SJSA1 (cell line): ENCODE data around the gene KIF1C. TPM values are rescaled to one million over a fixed set of nuclear protein-coding genes. Genes with fewer than 3 reads are reported as not detected.
A peak's percentile ranks its signal among the peaks of the same experiment; 100 is the strongest.

ENCODE experiments used
- DNase-seq, 2 experiments: peaks; one replicate each; pipeline ENCODE4 v3.0.0-alpha.2; 2015 to 2020; ENCODE audit warnings: low spot score in 2 of 2, low read depth in 1 of 2
- H3K27ac ChIP-seq: fragments of 250-450 bp; sonication (Bioruptor Pico); 2 replicates; pipeline ENCODE4 v1.5.1; 2020; ENCODE audit warnings: mild to moderate bottlenecking, moderate library complexity
- H3K27me3 ChIP-seq: fragments of 250-450 bp; sonication (Bioruptor Pico); replicated peaks from 2 replicates; pipeline ENCODE4 v1.5.1; 2020; ENCODE audit warnings: mild to moderate bottlenecking, moderate library complexity
- H3K36me3 ChIP-seq: fragments of 250-450 bp; sonication (Bioruptor Pico); 2 replicates; pipeline ENCODE4 v1.5.1; 2020; ENCODE audit warnings: mild to moderate bottlenecking
- H3K4me1 ChIP-seq: fragments of 250-450 bp; sonication (Bioruptor Pico); replicated peaks from 2 replicates; pipeline ENCODE4 v1.6.1; 2021; ENCODE audit warnings: mild to moderate bottlenecking
- H3K4me3 ChIP-seq: fragments of 250-450 bp; sonication (Bioruptor Pico); 2 replicates; pipeline ENCODE4 v1.5.1; 2020; ENCODE audit warnings: mild to moderate bottlenecking
- H3K9me3 ChIP-seq: fragments of 250-450 bp; sonication (Bioruptor Pico); replicated peaks from 2 replicates; pipeline ENCODE4 v1.5.1; 2020; ENCODE audit warnings: mild to moderate bottlenecking
- total RNA-seq: library from RNA; depleted of rRNA; stranded (reverse); fragments of >200 nt; shearing (Covaris generic); gene quantifications from 2 replicates; pipeline ENCODE4 v1.2.3, GENCODE V29; 2014; rRNA removed

Gene KIF1C
- total RNA-seq = 72.3 and 102 TPM in 2 replicates

DNA sequence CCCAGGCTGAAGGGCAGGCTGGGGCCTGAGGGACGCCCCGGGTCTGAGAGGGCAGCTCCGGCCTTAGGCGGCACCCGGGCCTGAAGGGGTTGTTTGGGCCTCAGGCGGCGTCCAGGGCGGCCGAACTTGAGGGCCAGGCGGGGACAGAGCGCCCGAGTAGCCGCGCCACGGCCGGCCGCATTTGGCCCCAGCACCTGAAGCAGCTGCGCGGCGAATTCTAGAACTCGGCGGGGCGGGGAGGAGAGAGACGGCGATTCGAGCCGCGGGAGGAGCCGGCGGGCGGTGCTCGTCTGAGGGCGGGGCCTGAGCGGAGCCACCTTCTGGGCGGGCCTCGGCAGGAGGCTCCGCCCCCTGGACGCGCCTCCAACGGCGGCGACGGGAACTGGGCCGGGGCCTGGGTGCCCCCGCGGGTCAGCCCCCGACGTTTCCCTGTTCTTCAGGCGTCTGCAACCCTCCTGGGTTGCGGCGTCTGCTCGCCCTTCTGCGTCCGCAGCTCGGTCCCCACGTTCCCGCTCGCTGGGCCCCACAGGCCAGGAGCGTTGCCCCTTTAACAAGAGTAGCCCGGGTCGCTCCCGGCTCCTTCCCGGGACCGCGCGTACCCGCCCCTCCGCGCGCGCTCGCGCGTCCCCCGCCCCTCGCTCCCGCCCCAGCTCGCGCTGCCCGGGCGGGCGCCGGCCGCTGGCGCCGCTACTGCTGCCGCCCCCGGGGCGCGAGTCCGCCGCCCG, at the start of gene KIF1C, which contains the start of gene INCA1:
Gene KIF1C, plus strand, starts transcription at position 649 of the 725 bp plus-strand sequence. CDS start 2,297 bp downstream, outside the sequence.
Gene INCA1, minus strand, starts transcription at position 221 of the 725 bp plus-strand sequence. CDS start 3,085 bp downstream, outside the sequence.
- peak within 1 kb of the TSS; percentile 67 for H3K27ac ChIP-seq
- peak; percentile 90 to 97 for DNase-seq
- H3K36me3 ChIP-seq = peaks cover 44% of the 10 kb centered on the region
- no peaks in the 10 kb centered on the region for H3K9me3 ChIP-seq
- H3K4me1 ChIP-seq = peaks cover 16% of the 10 kb centered on the region
- H3K27me3 ChIP-seq = no peaks in the 10 kb centered on the region
- peak within 1 kb of the TSS; percentile 74 for H3K4me3 ChIP-seq

DNA sequence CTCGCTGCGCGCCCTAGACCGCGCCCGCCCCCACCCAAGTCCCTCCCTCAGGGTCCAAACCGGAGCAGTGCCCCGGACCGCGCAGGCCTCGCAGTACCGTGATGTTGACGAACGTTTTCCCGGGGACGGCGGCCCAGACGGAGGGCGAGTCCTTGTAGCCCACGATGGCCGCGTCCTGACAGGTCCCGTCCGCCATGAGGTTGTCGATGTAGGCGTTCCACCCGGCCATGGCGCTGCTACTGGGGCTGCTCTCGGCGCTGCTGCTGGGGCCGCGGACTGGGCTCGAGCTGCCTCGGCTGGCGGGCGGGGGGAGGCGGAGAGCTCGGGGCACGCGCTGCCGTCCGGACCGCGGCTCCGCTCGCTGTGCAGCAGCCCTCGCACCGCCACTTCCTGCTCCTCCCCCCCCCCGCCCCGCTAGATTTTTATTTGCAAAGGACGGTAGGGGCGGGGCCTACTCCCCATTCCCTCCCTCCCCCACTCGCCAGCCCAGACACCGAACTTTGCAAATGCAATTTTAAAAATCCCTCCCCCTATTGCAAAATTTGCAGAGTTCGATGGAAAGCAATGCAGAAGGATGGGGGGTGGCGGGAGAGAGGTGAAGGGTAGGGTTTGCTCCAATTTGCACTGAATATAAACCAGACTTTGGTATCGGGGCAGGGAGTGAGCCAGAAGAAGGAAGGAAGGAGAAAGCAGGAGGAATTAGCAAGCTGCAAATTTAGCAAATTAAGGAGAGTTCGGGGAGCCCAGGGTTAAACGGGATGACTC, 49.4 kb upstream of the KIF1C start, which contains the start of gene PFN1:
Gene PFN1, minus strand, starts transcription at position 365 of the 765 bp plus-strand sequence. Its CDS starts 136 bp downstream, at position 229.
- Histone ChIP-seq H3K27me3 (no peaks in the 10 kb centered on the region), H3K4me1 (peaks cover 69% of the 10 kb centered on the region), H3K36me3 (peaks cover 49% of the 10 kb centered on the region), H3K9me3 (no peaks in the 10 kb centered on the region), H3K4me3 (peak within 1 kb of the TSS; percentile 92), H3K27ac (peak within 1 kb of the TSS; percentile 92)
- DNase-seq = peak; percentile 88 to 89

DNA sequence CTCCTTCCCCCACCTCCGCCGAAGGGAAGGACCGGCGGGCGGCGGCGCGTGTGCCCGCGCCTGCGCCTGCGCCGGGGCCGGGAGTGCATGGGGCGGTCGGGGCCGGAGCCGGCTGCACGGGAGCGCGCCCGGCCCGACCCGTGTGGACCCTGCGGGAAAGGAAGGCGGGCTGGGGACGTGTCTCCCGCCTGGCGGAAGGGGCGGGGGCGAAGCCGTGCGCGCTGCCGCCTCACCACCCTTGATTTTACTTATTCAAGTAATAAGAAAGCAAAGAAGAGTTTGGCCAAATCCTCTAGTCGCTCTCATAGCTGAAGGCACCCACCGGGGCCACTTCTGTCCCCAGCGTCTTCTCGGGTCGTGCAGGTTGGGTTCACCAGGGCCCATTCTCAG, 48.8 kb upstream of the KIF1C start:
- Histone ChIP-seq H3K4me1 (peaks cover 75% of the 10 kb centered on the region), H3K27ac (peak overlapping the region; percentile 92), H3K4me3 (peak overlapping the region; percentile 92), H3K36me3 (peaks cover 43% of the 10 kb centered on the region), H3K9me3 (no peaks in the 10 kb centered on the region), H3K27me3 (no peaks in the 10 kb centered on the region)
- peak in 1 of 2 experiments; percentile 86 for DNase-seq

DNA sequence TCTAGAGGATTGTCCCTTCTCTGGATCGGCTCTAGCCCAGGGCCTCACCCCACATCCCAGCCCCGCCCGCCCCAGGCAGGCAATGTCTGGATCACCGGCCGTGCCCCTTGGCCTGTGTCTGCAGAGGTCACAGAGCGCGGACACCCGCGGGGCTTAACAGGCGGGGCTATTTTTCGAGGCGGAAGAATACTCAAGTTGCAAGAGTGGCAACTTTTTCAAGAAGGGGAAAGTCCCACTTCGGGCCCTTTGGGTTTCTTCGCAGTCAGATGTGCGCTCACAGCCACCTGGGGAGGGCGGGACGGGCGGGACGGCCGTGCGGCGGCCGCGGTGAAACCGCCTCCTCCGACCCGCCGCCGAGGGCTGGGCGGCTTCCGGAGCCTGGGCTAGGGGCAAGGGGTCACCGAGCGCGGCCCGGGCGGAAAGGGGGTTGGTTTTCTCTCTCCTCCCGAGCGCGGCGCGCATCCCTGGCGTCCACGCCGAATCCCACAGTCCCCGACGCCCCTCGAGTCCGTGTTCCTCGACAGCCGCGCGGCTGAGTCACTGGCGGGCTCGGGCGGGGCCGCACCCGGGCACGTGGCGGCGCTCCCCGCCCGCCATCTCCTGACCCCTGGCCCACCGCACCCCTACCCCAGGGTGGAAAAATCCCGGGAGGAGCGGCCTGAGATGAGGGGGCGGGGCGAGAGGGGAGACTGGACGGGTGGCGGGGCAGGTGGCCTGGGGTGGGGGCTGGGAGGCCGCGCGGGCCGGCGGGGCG, 48.3 kb upstream of the KIF1C start:
- H3K4me3 ChIP-seq = peak overlapping the region; percentile 92
- H3K27me3 ChIP-seq = no peaks in the 10 kb centered on the region
- peaks cover 37% of the 10 kb centered on the region for H3K36me3 ChIP-seq
- peak; percentile 78 to 86 for DNase-seq
- H3K9me3 ChIP-seq = no peaks in the 10 kb centered on the region
- peak overlapping the region; percentile 92 for H3K27ac ChIP-seq
- H3K4me1 ChIP-seq = peaks cover 74% of the 10 kb centered on the region

DNA sequence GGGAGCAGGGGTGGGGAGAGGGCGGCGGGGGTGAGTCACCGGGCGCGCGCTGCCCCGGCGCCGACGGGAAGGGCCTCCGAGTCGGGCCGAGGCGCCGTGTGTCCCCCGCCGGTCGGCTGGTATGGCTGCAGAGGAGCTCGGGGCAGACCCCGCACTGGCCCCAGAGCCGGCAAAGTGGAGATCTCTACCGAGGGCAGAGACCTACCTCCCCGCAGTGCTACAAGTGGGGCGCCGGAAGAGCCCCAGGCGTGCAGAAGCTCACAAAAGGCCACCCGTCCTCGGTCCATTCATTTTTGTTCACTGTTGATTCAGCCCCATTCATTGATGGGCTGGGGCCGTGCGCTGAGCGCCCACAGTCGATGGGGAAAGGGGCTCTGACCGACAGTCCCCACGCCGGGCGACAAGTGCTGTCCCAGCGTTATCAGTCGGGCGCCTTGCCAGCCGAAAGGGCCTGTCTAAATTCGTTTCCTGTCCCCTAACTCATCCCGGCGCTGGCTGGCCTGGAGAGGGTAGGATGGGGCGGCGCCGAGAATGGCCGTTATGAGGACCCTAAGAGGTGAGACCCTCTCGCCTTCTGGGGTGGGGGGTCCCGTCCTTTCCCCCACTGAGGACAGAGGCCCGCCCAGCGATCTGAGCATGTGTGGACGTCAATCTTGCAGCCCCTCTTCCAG, 47.5 kb upstream of the KIF1C start:
- peak overlapping the region; percentile 92 for H3K27ac ChIP-seq
- peak overlapping the region; percentile 92 for H3K4me3 ChIP-seq
- H3K36me3 ChIP-seq = peaks cover 30% of the 10 kb centered on the region
- DNase-seq = peak in 1 of 2 experiments; percentile 70
- no peaks in the 10 kb centered on the region for H3K27me3 ChIP-seq
- H3K4me1 ChIP-seq = peaks cover 67% of the 10 kb centered on the region
- H3K9me3 ChIP-seq = no peaks in the 10 kb centered on the region

DNA sequence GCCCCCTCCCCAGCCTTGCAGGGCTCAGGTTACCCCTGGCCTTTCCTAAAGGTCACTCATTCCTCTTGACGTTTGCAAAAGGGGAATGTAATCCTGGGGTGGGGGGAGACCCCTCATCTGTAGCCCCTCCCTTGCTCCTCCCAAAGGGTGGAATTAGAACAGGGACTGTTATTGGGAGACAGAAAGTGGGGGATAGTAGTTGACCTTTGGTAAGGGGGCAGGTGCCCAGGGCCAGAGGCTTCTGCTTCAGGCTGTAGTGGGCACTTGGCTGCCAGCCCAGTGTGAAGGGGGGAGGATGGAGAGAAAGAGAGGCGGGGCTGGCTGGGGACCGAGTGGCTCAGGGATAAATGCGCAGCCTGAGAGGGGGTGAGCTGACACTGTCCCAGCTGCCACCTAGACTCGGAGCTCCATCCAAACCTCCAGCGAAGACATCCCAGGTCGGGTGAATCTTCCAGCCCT, 47.0 kb upstream of the KIF1C start, which contains the start of gene ENO3:
Gene ENO3, plus strand, starts transcription at position 374 of the 459 bp plus-strand sequence. CDS start 711 bp downstream, outside the sequence.
- no peaks in the 10 kb centered on the region for H3K27me3 ChIP-seq
- H3K4me3 ChIP-seq = peak within 1 kb of the TSS; percentile 92
- peak within 1 kb of the TSS; percentile 92 for H3K27ac ChIP-seq
- H3K36me3 ChIP-seq = peaks cover 24% of the 10 kb centered on the region
- peaks cover 61% of the 10 kb centered on the region for H3K4me1 ChIP-seq
- H3K9me3 ChIP-seq = no peaks in the 10 kb centered on the region
- no peak for DNase-seq

DNA sequence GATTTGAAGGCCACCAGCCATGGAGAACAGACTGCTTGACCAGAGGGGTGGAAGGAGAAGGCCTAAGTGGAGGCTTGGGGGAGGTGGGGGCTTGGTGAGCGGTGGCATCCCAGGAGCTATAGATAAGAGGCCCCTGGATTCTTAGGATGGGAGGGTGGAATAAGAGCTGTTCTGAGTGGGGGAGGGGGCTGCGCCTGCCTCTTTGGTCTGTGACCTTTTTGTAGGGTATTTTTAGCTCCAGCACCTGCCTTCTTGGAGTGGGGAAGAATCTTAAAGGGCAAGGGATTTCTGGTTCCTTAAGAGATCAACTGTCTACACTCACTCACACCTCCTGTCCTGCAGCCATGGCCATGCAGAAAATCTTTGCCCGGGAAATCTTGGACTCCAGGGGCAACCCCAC, 46.3 kb upstream of the KIF1C start:
- Histone ChIP-seq H3K27me3 (no peaks in the 10 kb centered on the region), H3K9me3 (no peaks in the 10 kb centered on the region), H3K4me1 (peaks cover 55% of the 10 kb centered on the region), H3K36me3 (peaks cover 17% of the 10 kb centered on the region), H3K4me3 (no peak overlapping the region), H3K27ac (no peak overlapping the region)
- no peak for DNase-seq

DNA sequence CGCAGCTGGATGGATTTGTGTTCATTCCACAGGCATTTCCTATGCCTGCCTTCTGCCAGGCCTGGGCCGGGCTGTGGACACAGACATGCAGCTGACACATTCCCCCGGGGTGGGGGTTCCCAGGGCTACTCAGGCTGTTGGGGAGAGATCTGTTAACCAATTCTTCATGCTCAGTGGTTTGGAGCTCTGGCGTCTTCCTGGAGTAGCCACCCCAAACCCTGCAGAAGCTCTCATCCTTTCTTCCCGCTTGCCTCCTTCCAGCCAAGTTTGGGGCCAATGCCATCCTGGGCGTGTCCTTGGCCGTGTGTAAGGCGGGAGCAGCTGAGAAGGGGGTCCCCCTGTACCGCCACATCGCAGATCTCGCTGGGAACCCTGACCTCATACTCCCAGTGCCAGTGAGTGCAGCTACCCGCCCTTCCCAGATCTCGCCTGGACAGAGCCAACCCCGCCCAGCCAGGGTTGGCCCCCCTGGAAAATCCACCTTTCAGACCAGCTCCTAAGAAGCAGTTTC, 44.2 kb upstream of the KIF1C start:
- Histone ChIP-seq H3K27me3 (no peaks in the 10 kb centered on the region), H3K36me3 (peaks cover 6% of the 10 kb centered on the region; the same call in 1 of the 2 replicates), H3K4me3 (no peak overlapping the region), H3K27ac (no peak overlapping the region), H3K9me3 (no peaks in the 10 kb centered on the region), H3K4me1 (peaks cover 55% of the 10 kb centered on the region)
- DNase-seq = no peak

DNA sequence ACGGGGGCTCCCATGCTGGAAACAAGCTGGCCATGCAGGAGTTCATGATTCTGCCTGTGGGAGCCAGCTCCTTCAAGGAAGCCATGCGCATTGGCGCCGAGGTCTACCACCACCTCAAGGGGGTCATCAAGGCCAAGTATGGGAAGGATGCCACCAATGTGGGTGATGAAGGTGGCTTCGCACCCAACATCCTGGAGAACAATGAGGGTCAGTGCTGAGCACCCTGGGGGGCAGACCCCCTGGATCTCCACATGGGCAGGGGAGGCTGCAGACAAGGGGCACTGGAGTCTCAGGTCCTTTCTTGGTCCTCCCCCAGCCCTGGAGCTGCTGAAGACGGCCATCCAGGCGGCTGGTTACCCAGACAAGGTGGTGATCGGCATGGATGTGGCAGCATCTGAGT, 42.7 kb upstream of the KIF1C start:
- no peaks in the 10 kb centered on the region for H3K9me3 ChIP-seq
- no peak for DNase-seq
- H3K27ac ChIP-seq = no peak overlapping the region
- H3K4me1 ChIP-seq = peaks cover 41% of the 10 kb centered on the region
- H3K4me3 ChIP-seq = no peak overlapping the region
- H3K36me3 ChIP-seq = peaks cover 22% of the 10 kb centered on the region
- H3K27me3 ChIP-seq = no peaks in the 10 kb centered on the region

DNA sequence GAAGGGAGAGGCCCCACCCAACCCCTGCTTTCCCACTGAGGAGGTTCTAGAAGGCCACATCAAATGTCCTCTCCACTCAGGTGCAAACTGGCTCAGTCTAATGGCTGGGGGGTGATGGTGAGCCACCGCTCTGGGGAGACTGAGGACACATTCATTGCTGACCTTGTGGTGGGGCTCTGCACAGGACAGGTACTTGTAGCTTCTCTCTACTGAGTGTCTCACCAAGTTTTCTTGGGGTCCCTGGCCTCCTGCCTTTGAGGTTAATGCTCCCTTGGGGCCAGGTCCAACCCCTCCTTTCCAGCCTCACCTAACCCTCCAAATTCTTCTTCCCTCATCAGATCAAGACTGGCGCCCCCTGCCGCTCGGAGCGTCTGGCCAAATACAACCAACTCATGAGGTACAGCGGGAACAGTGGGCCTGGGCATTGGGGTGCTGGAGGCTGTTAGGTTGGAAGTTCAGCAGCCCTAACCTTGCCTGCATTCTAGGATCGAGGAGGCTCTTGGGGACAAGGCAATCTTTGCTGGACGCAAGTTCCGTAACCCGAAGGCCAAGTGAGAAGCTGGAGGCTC, 41.2 kb upstream of the KIF1C start:
- H3K36me3 ChIP-seq = peaks cover 34% of the 10 kb centered on the region
- no peak for DNase-seq
- no peak overlapping the region for H3K27ac ChIP-seq
- H3K9me3 ChIP-seq = no peaks in the 10 kb centered on the region
- no peaks in the 10 kb centered on the region for H3K27me3 ChIP-seq
- no peak overlapping the region for H3K4me3 ChIP-seq
- peaks cover 26% of the 10 kb centered on the region for H3K4me1 ChIP-seq

DNA sequence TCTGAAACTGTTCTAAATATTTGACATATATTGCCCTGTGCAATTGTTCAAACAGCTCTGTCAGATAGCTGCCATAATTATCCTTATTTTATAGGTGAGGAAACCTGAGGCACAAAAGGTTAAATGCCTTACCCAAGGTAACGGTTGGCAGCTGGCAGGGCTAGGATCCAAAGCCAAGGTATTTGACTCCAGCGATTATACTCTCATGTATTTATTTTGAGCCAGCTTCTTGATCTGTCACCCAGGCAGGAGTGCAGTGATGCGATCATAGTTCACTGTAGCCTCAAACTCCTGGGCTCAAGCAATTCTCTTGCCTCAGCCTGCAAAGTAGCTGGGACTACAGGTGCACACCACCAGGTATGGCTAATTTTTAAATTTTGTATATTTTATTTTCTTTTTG, 39.6 kb upstream of the KIF1C start:
- H3K4me1 ChIP-seq = peaks cover 11% of the 10 kb centered on the region

DNA sequence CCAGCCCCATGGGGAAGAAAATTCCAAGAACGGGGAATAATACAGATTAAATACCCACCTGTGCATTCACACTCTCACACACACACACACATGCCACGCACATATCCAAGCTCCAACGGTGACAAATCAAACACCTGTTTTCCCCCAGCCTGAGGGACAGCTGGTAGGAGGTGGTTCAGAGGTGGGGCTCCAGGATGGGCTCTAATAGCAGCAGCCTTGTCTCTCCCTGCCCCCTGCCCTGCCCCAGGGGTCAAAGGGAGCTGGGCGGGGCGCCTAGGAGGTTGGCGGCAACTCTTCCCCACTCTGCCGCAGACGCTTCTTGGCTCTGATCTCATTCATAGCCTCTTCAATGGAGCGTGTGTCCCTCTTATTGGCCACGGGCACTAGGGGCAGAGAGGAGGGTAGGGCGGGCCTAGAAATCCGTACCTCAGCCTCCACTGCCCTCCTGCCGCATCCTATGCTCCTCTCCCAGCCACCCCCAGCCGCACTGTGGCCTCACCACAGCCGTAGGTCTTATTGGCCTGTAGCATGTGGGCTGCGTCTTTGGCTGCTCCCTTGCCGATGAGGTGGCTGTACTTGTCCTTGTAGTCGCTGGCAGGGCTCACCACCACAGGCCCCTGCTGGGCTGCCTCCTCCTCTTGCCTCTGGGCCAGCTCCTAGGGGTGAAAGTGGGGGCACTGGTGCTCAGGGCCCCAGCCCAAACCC, 38.3 kb upstream of the KIF1C start:
- no peaks in the 10 kb centered on the region for H3K4me1 ChIP-seq
- H3K4me3 ChIP-seq = no peak overlapping the region
- H3K27ac ChIP-seq = no peak overlapping the region
- H3K27me3 ChIP-seq = no peaks in the 10 kb centered on the region
- H3K9me3 ChIP-seq = no peaks in the 10 kb centered on the region
- peaks cover 41% of the 10 kb centered on the region for H3K36me3 ChIP-seq
- no peak for DNase-seq

More for the DNA sequence above, 39.6 kb upstream of the KIF1C start:
- Histone ChIP-seq H3K27me3 (no peaks in the 10 kb centered on the region), H3K27ac (no peak overlapping the region), H3K36me3 (peaks cover 40% of the 10 kb centered on the region), H3K4me3 (no peak overlapping the region), H3K9me3 (no peaks in the 10 kb centered on the region)
- DNase-seq = no peak
